Activated naive CD4-positive, alpha-beta T cell treated with anti-CD3 and anti-CD28 coated beads, Interleukin-2, amount 50 U/mL, for 72 hours (primary cell): Measurements from ENCODE around the gene VAMP8. TPM values are rescaled to one million over a fixed set of nuclear protein-coding genes. Genes with fewer than 3 reads are reported as not detected.
A peak's percentile ranks its signal among the peaks of the same experiment; 100 is the strongest.

Source experiments
- ATAC-seq, 2 donors: fragments of 150-1000 bp; cut with Tn5 transposase; 2 replicates each; pipeline ENCODE4 v1.10.0; 2021; ENCODE audit warnings: mild to moderate bottlenecking in 2 of 2, moderate library complexity in 2 of 2
- DNase-seq, 2 donors: peaks; one replicate each; pipeline ENCODE4 v3.0.0; 2021 to 2022; ENCODE audit warnings: low spot score in 2 of 2
- H3K27ac Mint-ChIP-seq, 2 donors: one replicate each; pipeline ENCODE4 v1.8.0; 2022; ENCODE audit warnings: mild to moderate bottlenecking in 2 of 2, mixed read lengths in 2 of 2
- H3K36me3 Mint-ChIP-seq, 2 donors: one replicate each; pipeline ENCODE4 v1.8.0; 2022; ENCODE audit warnings: mixed read lengths in 2 of 2
- H3K9me3 Mint-ChIP-seq, 2 donors: one replicate each; pipeline ENCODE4 v1.8.0; 2022; ENCODE audit warnings: mixed read lengths in 2 of 2
- total RNA-seq, 2 donors: library from RNA; stranded (reverse); gene quantifications; one replicate each; pipeline ENCODE4 v1.2.3, GENCODE V29; 2022

The VAMP8 gene
- total RNA-seq, 2 donors from 2014 or later = 119 to 135 TPM

- ATAC-seq (peak in 1 of 2 donors; percentile 61), DNase-seq (no peak)
- Mint-ChIP-seq H3K27ac (peak overlapping the region; percentile 89 to 96), H3K9me3 (no peaks in the 10 kb centered on the region), H3K36me3 (peaks cover 5 to 6% of the 10 kb centered on the region in 2 donors)
These were observed 16.5 kb upstream of the VAMP8 start for GRCh38 chr2:85560812-85561279.

- Mint-ChIP-seq H3K9me3 (no peaks in the 10 kb centered on the region), H3K36me3 (peaks cover 5 to 6% of the 10 kb centered on the region in 2 donors), H3K27ac (peak within 1 kb of the TSS; percentile 96)
- ATAC-seq = peak; percentile 94 to 97
- peak; percentile 88 to 91 for DNase-seq
These were observed 15.8 kb upstream of the VAMP8 start, which contains the start of gene GGCX for GRCh38 chr2:85561280-85562212. GGCX (minus strand) TSS chr2:85561493; CDS start chr2:85561428, 65 bp downstream.

DNA sequence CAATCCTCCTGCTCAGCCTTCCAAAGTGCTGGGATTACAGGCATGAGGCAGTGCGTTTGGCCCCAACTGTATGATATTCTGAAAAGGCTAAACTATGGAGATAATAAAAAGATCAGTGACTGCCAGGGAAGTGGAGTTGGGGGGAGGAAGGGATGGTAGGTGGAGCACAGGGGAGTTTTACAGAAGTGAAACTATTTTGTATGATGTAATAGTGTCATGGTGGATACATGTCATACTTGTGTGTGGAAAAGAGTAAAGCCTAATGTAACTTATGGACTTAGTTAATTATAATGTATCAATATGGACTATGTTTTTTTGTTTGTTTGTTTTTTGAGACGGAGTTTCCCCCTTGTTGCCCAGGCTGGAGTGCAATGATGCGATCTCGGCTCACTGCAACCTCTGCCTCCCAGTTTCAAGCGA is 13.2 kb upstream of the VAMP8 start:
- no peak overlapping the region for H3K27ac Mint-ChIP-seq
- no peak for ATAC-seq
- peaks cover 0 to 5% of the 10 kb centered on the region in 2 donors for H3K36me3 Mint-ChIP-seq
- no peak for DNase-seq
- H3K9me3 Mint-ChIP-seq = no peaks in the 10 kb centered on the region

- Mint-ChIP-seq H3K27ac (peak overlapping the region in 1 of 2 donors; percentile 36), H3K9me3 (no peaks in the 10 kb centered on the region), H3K36me3 (peaks cover 0 to 5% of the 10 kb centered on the region in 2 donors)
- ATAC-seq (no peak), DNase-seq (no peak)
These were observed 11.1 kb upstream of the VAMP8 start for GRCh38 chr2:85566265-85566664.

DNA sequence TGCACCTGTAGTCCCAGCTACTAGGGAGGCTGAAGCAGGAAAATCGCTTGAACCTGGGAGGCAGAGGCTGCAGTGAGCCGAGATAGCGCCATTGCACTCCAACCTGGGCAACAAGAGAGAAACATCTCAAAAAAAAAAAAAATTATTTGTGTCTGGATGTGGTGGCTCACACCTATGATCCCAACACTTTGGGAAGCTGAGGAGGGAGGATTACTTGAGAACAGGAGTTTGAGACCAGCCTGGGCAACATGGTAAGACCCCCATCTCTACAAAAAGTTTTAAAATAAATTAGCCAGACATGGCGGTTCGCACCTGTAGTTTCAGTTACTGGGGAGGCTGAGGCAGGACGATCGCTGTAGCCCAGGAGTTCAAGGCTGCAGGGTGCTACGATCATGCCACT is 1.6 kb upstream of the VAMP8 start:
- DNase-seq = no peak
- ATAC-seq = no peak
- Mint-ChIP-seq H3K27ac (no peak overlapping the region), H3K9me3 (no peaks in the 10 kb centered on the region), H3K36me3 (peaks cover 18 to 22% of the 10 kb centered on the region in 2 donors)

GRCh38 chr2:85577063-85577385 is 362 bp upstream of the VAMP8 start:
- ATAC-seq (no peak), DNase-seq (no peak)
- H3K27ac Mint-ChIP-seq = peak overlapping the region; percentile 93 to 95
- no peaks in the 10 kb centered on the region for H3K9me3 Mint-ChIP-seq
- H3K36me3 Mint-ChIP-seq = peaks cover 22 to 25% of the 10 kb centered on the region in 2 donors

DNA sequence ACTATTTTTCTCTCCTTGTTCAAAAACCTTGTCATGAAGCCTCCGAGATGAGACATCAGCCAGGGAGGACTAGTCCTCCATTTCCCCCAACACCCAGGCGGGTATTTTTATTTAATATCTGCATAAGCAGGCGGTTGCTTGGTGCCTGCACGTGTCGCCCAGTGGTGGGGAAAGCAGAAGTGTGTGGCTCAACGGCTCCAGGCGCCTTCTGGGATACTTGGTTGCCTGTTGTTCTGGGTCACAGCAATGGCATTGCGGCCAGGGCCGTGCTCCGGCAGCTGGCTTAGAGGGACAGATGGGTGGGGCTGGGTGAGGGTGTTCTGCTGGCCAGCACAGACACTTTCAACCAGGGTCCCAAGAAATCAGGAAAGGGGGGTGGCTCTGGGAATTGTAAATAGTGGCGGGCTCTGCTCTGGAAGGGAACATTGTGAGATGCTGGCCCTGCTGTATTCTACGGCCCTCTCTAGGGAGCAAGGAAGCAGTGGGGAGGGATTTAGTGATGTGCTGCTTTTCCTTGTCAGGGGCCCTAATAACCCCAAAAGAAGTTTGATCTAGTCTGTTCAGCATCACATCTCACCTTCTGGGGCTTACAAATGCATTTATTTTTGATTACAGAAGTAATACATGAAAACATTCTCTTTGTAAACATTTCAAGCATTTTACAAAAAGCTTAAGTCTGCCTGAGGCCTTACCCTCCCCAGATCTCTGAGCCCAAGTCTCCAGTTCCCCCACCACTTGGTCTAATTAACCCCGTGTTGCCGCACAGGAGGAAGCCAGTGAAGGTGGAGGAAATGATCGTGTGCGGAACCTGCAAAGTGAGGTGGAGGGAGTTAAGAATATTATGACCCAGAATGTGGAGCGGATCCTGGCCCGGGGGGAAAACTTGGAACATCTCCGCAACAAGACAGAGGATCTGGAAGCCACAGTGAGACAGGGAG is 1.1 kb downstream of the VAMP8 start:
- DNase-seq (no peak), ATAC-seq (peak; percentile 34 to 60)
- Mint-ChIP-seq H3K9me3 (no peaks in the 10 kb centered on the region), H3K36me3 (peaks cover 22 to 35% of the 10 kb centered on the region in 2 donors), H3K27ac (peak overlapping the region; percentile 93 to 95)

GRCh38 chr2:85579266-85579935 is 2.0 kb downstream of the VAMP8 start:
- Mint-ChIP-seq H3K27ac (peak overlapping the region; percentile 93 to 95), H3K36me3 (peaks cover 22 to 36% of the 10 kb centered on the region in 2 donors), H3K9me3 (no peaks in the 10 kb centered on the region)
- DNase-seq = no peak
- ATAC-seq = no peak

- DNase-seq = no peak
These were observed 2.8 kb downstream of the VAMP8 start for GRCh38 chr2:85580206-85580605.

DNA sequence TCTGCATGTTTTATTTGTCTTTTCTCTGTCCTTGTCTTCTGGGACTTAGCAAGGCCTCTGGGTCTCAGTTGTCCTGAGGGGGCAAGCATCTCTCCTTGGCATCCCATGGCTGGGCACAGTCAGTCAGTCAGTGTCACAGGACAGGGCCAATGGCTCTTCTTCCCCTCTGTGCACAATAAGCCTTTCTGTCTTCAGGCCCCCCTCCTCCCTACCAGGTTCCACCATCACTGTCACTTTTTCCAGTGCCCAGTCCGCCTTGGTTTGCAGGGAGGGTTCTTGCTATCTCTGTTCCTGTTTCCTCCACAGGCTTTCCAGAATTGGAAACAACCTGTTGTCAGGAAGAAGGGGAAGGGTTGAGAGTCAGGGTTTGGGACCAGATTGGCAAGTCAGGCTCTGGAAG is 5.1 kb downstream of the VAMP8 start:
- H3K9me3 Mint-ChIP-seq = no peaks in the 10 kb centered on the region
- no peak for ATAC-seq
- DNase-seq = no peak
- H3K36me3 Mint-ChIP-seq = peaks cover 22 to 34% of the 10 kb centered on the region in 2 donors
- no peak overlapping the region for H3K27ac Mint-ChIP-seq

More at GRCh38 chr2:85580206-85580605, 2.8 kb downstream of the VAMP8 start:
- ATAC-seq = no peak
- Mint-ChIP-seq H3K9me3 (no peaks in the 10 kb centered on the region), H3K36me3 (peaks cover 22 to 36% of the 10 kb centered on the region in 2 donors), H3K27ac (peak overlapping the region in 1 of 2 donors; percentile 47)

DNA sequence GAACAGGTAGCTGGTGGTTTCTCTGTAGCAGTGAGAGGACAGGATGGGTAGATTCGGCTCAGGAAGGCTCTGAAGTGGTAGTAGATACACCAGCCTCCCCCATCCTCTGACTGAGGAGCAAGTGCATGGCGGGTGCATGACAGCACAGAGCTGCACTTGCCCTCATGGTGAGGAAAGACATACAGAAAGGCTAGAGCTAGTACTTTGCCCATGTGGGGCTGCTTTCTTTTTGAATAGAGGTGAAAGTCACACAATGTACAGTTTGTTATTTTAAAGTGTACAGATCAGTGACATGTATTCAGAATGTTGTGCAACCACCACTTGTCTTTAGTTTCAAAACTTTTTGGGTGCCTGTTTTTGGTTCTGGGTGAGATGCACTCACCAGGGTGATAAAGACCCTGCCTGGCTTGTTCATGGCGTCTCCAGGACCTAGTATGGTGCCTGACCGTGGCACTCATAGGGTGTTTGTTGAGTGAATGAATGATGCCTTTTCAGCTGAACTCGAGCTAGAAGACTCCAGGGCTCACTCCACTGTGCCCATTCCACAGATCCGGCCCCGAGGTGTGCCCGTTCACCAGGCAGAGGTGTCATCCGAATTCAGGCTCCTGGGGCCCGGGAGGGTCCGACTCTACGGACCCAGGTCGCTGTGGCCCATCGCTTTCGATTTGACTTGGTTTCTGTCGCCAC is 6.4 kb downstream of the VAMP8 start:
- ATAC-seq (peak; percentile 51 to 53), DNase-seq (peak in 1 of 2 donors; percentile 67)
- Mint-ChIP-seq H3K9me3 (no peaks in the 10 kb centered on the region), H3K27ac (peak overlapping the region; percentile 69 to 85), H3K36me3 (peaks cover 10 to 20% of the 10 kb centered on the region in 2 donors)

DNA sequence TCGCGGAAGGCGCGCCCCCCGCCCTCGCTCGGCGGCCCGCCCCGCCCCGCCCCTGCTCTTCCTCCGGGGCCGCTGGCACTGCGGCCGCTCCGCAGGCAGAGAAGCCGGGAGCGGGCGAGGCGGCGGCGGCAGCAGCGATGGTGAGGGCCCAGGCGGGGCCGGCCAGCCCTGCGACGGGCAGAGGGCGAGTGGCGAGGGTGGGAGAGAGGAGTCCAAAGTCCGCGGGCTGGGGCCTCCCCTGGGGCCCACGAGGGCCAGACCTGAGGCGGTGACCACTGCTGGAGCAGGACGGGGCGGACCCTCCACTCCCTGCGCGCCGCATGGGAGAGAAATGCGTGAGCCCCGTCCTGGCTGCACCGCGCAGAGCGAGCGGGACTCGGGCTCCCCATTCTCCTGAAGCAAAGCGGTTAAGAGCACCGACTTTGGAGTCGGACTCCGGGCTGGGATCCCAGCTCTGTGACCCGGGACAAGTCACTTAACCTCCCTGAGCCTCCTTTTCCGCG is 7.0 kb downstream of the VAMP8 start, which contains the start of gene VAMP5:
TSS of gene VAMP5 (plus strand) at position 78 of the 503 bp plus-strand sequence. CDS start at position 138, 60 bp downstream.
- no peak for DNase-seq
- peak within 1 kb of the TSS; percentile 85 to 93 for H3K27ac Mint-ChIP-seq
- H3K9me3 Mint-ChIP-seq = no peaks in the 10 kb centered on the region
- peaks cover 5 to 18% of the 10 kb centered on the region in 2 donors for H3K36me3 Mint-ChIP-seq
- peak; percentile 51 to 53 for ATAC-seq

- no peaks in the 10 kb centered on the region for H3K9me3 Mint-ChIP-seq
- peak overlapping the region; percentile 85 to 93 for H3K27ac Mint-ChIP-seq
- H3K36me3 Mint-ChIP-seq = peaks cover 0 to 18% of the 10 kb centered on the region in 2 donors
- DNase-seq (no peak), ATAC-seq (peak; percentile 77 to 85)
These were observed 7.7 kb downstream of the VAMP8 start for GRCh38 chr2:85584857-85585780.

DNA sequence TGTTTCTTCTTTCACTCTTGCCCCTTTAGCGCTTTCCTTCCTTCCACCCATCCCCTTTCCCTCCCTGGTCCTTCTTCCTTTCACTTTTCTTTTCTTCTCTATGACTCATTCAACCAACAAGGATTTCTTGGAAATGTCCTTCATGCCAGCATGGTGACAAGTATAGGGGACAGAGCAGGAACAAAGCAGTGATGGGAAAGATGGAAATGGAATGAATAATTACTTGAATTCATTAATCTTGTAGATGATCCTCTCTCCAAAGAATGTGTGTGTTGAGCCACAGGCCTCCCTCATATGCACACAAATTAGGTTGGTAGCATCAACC is 8.4 kb downstream of the VAMP8 start:
- H3K36me3 Mint-ChIP-seq = peaks cover 0 to 18% of the 10 kb centered on the region in 2 donors
- H3K9me3 Mint-ChIP-seq = no peaks in the 10 kb centered on the region
- ATAC-seq = no peak

More for the DNA sequence above, 8.4 kb downstream of the VAMP8 start:
- DNase-seq = no peak
- peak overlapping the region; percentile 85 to 93 for H3K27ac Mint-ChIP-seq
